ENCODE measurements around the gene LETM1.

DNA sequence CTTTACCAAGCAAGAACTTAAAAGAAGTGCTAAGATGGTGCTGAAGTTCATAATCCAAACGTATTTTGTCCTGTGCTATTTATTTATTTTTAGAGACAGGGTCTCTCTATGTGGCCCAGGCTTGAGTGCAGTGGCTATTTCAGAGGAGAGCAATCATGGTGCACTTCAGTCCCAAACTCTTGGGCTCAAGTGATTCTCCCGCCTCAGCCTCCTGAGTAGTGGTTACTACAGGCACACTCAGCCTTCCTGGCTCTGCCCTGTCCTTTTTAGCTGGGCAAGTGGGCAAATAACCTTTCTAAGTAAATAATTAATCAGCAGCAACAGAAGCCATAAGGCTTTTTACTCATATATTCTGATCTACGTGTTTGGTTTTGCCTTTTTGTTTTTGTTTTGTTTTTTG is 17.8 kb upstream of the LETM1 start:
- TF ChIP-seq, protein P1, sequence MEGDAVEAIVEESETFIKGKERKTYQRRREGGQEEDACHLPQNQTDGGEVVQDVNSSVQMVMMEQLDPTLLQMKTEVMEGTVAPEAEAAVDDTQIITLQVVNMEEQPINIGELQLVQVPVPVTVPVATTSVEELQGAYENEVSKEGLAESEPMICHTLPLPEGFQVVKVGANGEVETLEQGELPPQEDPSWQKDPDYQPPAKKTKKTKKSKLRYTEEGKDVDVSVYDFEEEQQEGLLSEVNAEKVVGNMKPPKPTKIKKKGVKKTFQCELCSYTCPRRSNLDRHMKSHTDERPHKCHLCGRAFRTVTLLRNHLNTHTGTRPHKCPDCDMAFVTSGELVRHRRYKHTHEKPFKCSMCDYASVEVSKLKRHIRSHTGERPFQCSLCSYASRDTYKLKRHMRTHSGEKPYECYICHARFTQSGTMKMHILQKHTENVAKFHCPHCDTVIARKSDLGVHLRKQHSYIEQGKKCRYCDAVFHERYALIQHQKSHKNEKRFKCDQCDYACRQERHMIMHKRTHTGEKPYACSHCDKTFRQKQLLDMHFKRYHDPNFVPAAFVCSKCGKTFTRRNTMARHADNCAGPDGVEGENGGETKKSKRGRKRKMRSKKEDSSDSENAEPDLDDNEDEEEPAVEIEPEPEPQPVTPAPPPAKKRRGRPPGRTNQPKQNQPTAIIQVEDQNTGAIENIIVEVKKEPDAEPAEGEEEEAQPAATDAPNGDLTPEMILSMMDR (IDR thresholded peaks at IDR 0.05): no peak
- TF ChIP-seq EZH2phosphoT487 (IDR thresholded peaks at IDR 0.05): no peak

Data from neural progenitor cell (in vitro differentiated cells).